Lung (tissue), 12 donors: Measurements from ENCODE around the gene ADAM10. TPM values are rescaled to one million over a fixed set of nuclear protein-coding genes. Genes with fewer than 3 reads are reported as not detected.

Experiments used
- ATAC-seq: fragments of 200-7000 bp; cut with Tn5 transposase; one replicate; pipeline ENCODE4 v1.9.1; 2020; ENCODE audit warnings: moderate number of reproducible peaks; ENCODE audit not compliant: insufficient read depth, low FRiP score
- DNase-seq, 3 donors: peaks; one replicate each; pipeline ENCODE4 v3.0.0-alpha.2; 2013 to 2017
- H3K27ac ChIP-seq, 2 donors: one replicate each; pipeline ENCODE4 v1.5.1; 2013; ENCODE audit warnings: mild to moderate bottlenecking in 2 of 2, moderate library complexity in 2 of 2, control low read depth in 1 of 2, inconsistent platforms in 1 of 2, low read depth in 1 of 2, low read length in 1 of 2
- H3K27me3 ChIP-seq, 3 donors: one replicate each; pipeline ENCODE4 v1.5.1; 2013; ENCODE audit warnings: low read length in 2 of 3; ENCODE audit not compliant: control insufficient read depth in 3 of 3, insufficient read depth in 3 of 3
- H3K36me3 ChIP-seq, 4 donors: one replicate each; pipeline ENCODE4 v1.5.1; 2013; ENCODE audit warnings: low read length in 4 of 4, mild to moderate bottlenecking in 1 of 4, moderate library complexity in 1 of 4; ENCODE audit not compliant: control insufficient read depth in 4 of 4, insufficient read depth in 4 of 4
- H3K4me1 ChIP-seq, 5 donors: one replicate each; pipeline ENCODE4 v1.5.1; 2013; ENCODE audit warnings: low read length in 5 of 5, mild to moderate bottlenecking in 2 of 5, moderate library complexity in 1 of 5; ENCODE audit not compliant: control insufficient read depth in 5 of 5, insufficient read depth in 5 of 5
- H3K4me3 ChIP-seq: one replicate; pipeline ENCODE4 v1.5.1; 2013; ENCODE audit warnings: mild to moderate bottlenecking, control low read depth, moderate library complexity
- H3K9ac ChIP-seq, 2 donors: one replicate each; pipeline ENCODE4 v1.5.1; 2013; ENCODE audit warnings: low read length in 2 of 2, control low read depth in 1 of 2; ENCODE audit not compliant: insufficient read depth in 1 of 2
- H3K9me3 ChIP-seq, 4 donors: one replicate each; pipeline ENCODE4 v1.5.1; 2013; ENCODE audit warnings: low read length in 3 of 4, mild to moderate bottlenecking in 1 of 4, moderate library complexity in 1 of 4; ENCODE audit not compliant: control insufficient read depth in 4 of 4, insufficient read depth in 3 of 4
- WGBS, 2 donors: extraction: QIAGEN DNeasy Blood & Tissue Kit; methylation state at CpG; one replicate each; pipeline ENCODE4 v1.1.7; 2013; 5-methylcytosine and 5-hydroxymethylcytosine counted together
- polyA plus RNA-seq, 2 donors: library from polyadenylated mRNA; stranded (reverse); fragments of 200-250 nt; gene quantifications; one replicate each; pipeline ENCODE4 v1.2.1, GENCODE V29; 2013
- total RNA-seq, 2 donors: library from RNA; depleted of rRNA in 1 of 2; stranded (reverse); fragments of >200 nt in 1 of 2; gene quantifications; one replicate each; pipeline ENCODE4 v1.2.1, GENCODE V29; 2014 to 2021
- TF ChIP-seq, protein P1 (sequence below): IDR thresholded peaks from 2 replicates; pipeline ENCODE4 v1.5.1; 2012; ENCODE audit warnings: mild to moderate bottlenecking; ENCODE audit errors: control extremely low read depth, extremely low read depth
- donor health status: control.
- donor health status: control.
- donor health status: Bipolar disorder and iron deficiency.
- donor health status: healthy.
- donor health status: DM: yes; HTN: yes; CAD: no.

Gene ADAM10
- total and polyA plus RNA-seq, 4 donors, result 9.7 to 274 (median 88.6) TPM

- Histone ChIP-seq H3K9ac (no peak overlapping the region), H3K9me3 (no peaks in the 10 kb centered on the region), H3K27ac (no peak overlapping the region), H3K4me3 (no peak overlapping the region), H3K27me3 (no peaks in the 10 kb centered on the region), H3K36me3 (no peaks in the 10 kb centered on the region), H3K4me1 (peaks cover 0 to 5% (median 2%) of the 10 kb centered on the region in 5 donors)
- TF ChIP-seq, protein P1, sequence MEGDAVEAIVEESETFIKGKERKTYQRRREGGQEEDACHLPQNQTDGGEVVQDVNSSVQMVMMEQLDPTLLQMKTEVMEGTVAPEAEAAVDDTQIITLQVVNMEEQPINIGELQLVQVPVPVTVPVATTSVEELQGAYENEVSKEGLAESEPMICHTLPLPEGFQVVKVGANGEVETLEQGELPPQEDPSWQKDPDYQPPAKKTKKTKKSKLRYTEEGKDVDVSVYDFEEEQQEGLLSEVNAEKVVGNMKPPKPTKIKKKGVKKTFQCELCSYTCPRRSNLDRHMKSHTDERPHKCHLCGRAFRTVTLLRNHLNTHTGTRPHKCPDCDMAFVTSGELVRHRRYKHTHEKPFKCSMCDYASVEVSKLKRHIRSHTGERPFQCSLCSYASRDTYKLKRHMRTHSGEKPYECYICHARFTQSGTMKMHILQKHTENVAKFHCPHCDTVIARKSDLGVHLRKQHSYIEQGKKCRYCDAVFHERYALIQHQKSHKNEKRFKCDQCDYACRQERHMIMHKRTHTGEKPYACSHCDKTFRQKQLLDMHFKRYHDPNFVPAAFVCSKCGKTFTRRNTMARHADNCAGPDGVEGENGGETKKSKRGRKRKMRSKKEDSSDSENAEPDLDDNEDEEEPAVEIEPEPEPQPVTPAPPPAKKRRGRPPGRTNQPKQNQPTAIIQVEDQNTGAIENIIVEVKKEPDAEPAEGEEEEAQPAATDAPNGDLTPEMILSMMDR, result no peak
- DNase-seq (no peak), ATAC-seq (no peak)
- WGBS, 2 donors, result 84 to 93% methylated on average over 17 of the region's 17 CpGs
Observed at GRCh38 chr15:58543664-58544335, 205.7 kb downstream of the ADAM10 start.

- Histone ChIP-seq H3K27ac (no peak overlapping the region), H3K4me1 (peaks cover 0 to 5% (median 3%) of the 10 kb centered on the region in 5 donors), H3K27me3 (no peaks in the 10 kb centered on the region), H3K9me3 (no peaks in the 10 kb centered on the region), H3K9ac (no peak overlapping the region), H3K4me3 (no peak overlapping the region), H3K36me3 (no peaks in the 10 kb centered on the region)
- TF ChIP-seq, protein P1, result no peak
- ATAC-seq, result no peak
- DNase-seq, result no peak
- WGBS, 2 donors, result 90 to 91% methylated on average over 17 to 22 of the region's 22 CpGs
Observed at GRCh38 chr15:58541410-58542087, 208.0 kb downstream of the ADAM10 start.

GRCh38 chr15:58539548-58539947, 210.0 kb downstream of the ADAM10 start:
- DNase-seq (no peak), ATAC-seq (no peak)
- TF ChIP-seq, protein P1, result no peak
- Histone ChIP-seq H3K36me3 (no peaks in the 10 kb centered on the region), H3K4me1 (peaks cover 0 to 5% (median 0%) of the 10 kb centered on the region in 5 donors), H3K9me3 (no peaks in the 10 kb centered on the region), H3K27me3 (peaks cover 0 to 2% (median 0%) of the 10 kb centered on the region in 3 donors), H3K9ac (no peak overlapping the region), H3K27ac (no peak overlapping the region), H3K4me3 (no peak overlapping the region)
- WGBS, 2 donors, result 58 to 81% methylated on average over 1 of the region's 1 CpG
